K562 (cell line): ENCODE measurements around the gene GALR1. TPM values are rescaled to one million over a fixed set of nuclear protein-coding genes. Genes with fewer than 3 reads are reported as not detected.
A peak's percentile ranks its signal among the peaks of the same experiment; 100 is the strongest.

Source experiments
- ADNP ChIP-seq: fragments of 200-800 bp; sonication (Bioruptor generic); IDR thresholded peaks from 2 replicates; pipeline ENCODE4 v1.6.1; 2016; ENCODE audit warnings: missing genetic modification characterization, missing compliant biosample characterization
- CAMTA2 ChIP-seq: fragments of 250-450 bp; sonication (Bioruptor Pico); conservative IDR thresholded peaks from 2 replicates; pipeline ENCODE4 v1.5.1; 2022
- CBFA2T2 ChIP-seq: fragments of 450-650 bp; conservative IDR thresholded peaks from 2 replicates; pipeline ENCODE4 v1.6.1; 2017; ENCODE audit warnings: mild to moderate bottlenecking
- CREM ChIP-seq: IDR thresholded peaks from 2 replicates; pipeline ENCODE4 v1.6.1; 2014; ENCODE audit warnings: antibody characterized with exemption, low read depth
- DACH1 ChIP-seq: fragments of 450-650 bp; IDR thresholded peaks from 2 replicates; pipeline ENCODE4 v1.6.1; 2018; ENCODE audit not compliant: partially characterized antibody
- EP300 ChIP-seq: IDR thresholded peaks from 2 replicates; pipeline ENCODE4 v1.6.1; 2012; ENCODE audit warnings: low read length, improper control_type of control experiment
- HDAC3 ChIP-seq: fragments of 450-650 bp; IDR thresholded peaks from 2 replicates; pipeline ENCODE4 v1.6.1; 2018; ENCODE audit warnings: borderline replicate concordance, mild to moderate bottlenecking, moderate library complexity; ENCODE audit not compliant: partially characterized antibody
- HES1 ChIP-seq: fragments of 450-650 bp; IDR thresholded peaks from 2 replicates; pipeline ENCODE4 v1.6.1; 2016; ENCODE audit warnings: low read depth, mild to moderate bottlenecking, moderate library complexity
- JUN ChIP-seq, 2 experiments: sonication (generic) in 1 of 2; formaldehyde crosslinking in 1 of 2; IDR thresholded peaks; 2 replicates each; pipeline versions ENCODE4 v1.6.1 to v1.8.0; 2012 to 2022; ENCODE audit warnings: borderline replicate concordance in 2 of 2, mild to moderate bottlenecking in 2 of 2, improper control_type of control experiment in 1 of 2, low read depth in 1 of 2, low read length in 1 of 2, missing genetic modification reagents in 1 of 2
- JUND ChIP-seq, 2 experiments: IDR thresholded peaks; 2 replicates in 1 of 2; 3 replicates in 1 of 2; pipeline ENCODE4 v1.6.1; 2011; ENCODE audit warnings: borderline replicate concordance in 2 of 2, low read depth in 2 of 2, low read length in 2 of 2, improper control_type of control experiment in 1 of 2, missing biosample characterization in 1 of 2, missing genetic modification characterization in 1 of 2, missing genetic modification reagents in 1 of 2
- KDM1A ChIP-seq, 2 experiments: fragments of 450-650 bp; IDR thresholded peaks; 2 replicates each; pipeline ENCODE4 v1.6.1; 2016; ENCODE audit warnings: mild to moderate bottlenecking in 2 of 2
- KLF1 ChIP-seq: fragments of 450-650 bp; IDR thresholded peaks from 2 replicates; pipeline ENCODE4 v1.6.1; 2016; ENCODE audit warnings: missing genetic modification characterization, missing compliant biosample characterization
- LEF1 ChIP-seq: fragments of 450-650 bp; IDR thresholded peaks from 2 replicates; pipeline ENCODE4 v1.6.1; 2016; ENCODE audit warnings: mild to moderate bottlenecking
- NCOA1 ChIP-seq: fragments of 450-650 bp; IDR thresholded peaks from 2 replicates; pipeline ENCODE4 v1.6.1; 2016; ENCODE audit warnings: low read depth
- NCOR1 ChIP-seq: fragments of 450-650 bp; IDR thresholded peaks from 2 replicates; pipeline ENCODE4 v1.6.1; 2016; ENCODE audit warnings: mild to moderate bottlenecking, moderate library complexity
- RBM39 ChIP-seq: fragments of 200-400 bp; formaldehyde crosslinking; optimal IDR thresholded peaks from 2 replicates; pipeline ENCODE3; 2018; ENCODE audit warnings: low read depth, low read length
- RCOR1 ChIP-seq, 2 experiments: IDR thresholded peaks; 2 replicates each; pipeline ENCODE4 v1.6.1; 2012; ENCODE audit warnings: low read depth in 2 of 2, low read length in 2 of 2, borderline replicate concordance in 1 of 2, improper control_type of control experiment in 1 of 2
- RFX7 ChIP-seq: fragments of 250-450 bp; sonication (Bioruptor Pico); IDR thresholded peaks from 2 replicates; pipeline ENCODE4 v1.5.1; 2021; ENCODE audit warnings: mild to moderate bottlenecking
- SIX5 ChIP-seq, 2 experiments: IDR thresholded peaks; 2 replicates each; pipeline ENCODE4 v1.6.1; 2011; ENCODE audit warnings: low read length in 2 of 2, borderline replicate concordance in 1 of 2, low read depth in 1 of 2, mild to moderate bottlenecking in 1 of 2, moderate library complexity in 1 of 2; ENCODE audit not compliant: insufficient read depth in 1 of 2
- SMARCA4 ChIP-seq: fragments of 450-650 bp; IDR thresholded peaks from 2 replicates; pipeline ENCODE4 v1.6.1; 2016
- STAT5B ChIP-seq: fragments of 250-450 bp; sonication (Bioruptor Pico); IDR thresholded peaks from 2 replicates; pipeline ENCODE4 v1.8.0; 2021; ENCODE audit warnings: mild to moderate bottlenecking, inconsistent platforms
- TEAD4 ChIP-seq, 2 experiments: sonication (generic) in 1 of 2; formaldehyde crosslinking in 1 of 2; IDR thresholded peaks; 2 replicates each; pipeline versions ENCODE4 v1.6.1 to v1.8.0; 2012 to 2022; ENCODE audit warnings: borderline replicate concordance in 1 of 2, inconsistent platforms in 1 of 2, low read length in 1 of 2, mild to moderate bottlenecking in 1 of 2, missing genetic modification reagents in 1 of 2
- ZMIZ1 ChIP-seq, 2 experiments: fragments of 150-350 bp in 1 of 2; IDR thresholded peaks; 2 replicates each; pipeline ENCODE4 v1.6.1; 2012 to 2016; ENCODE audit warnings: low read depth in 2 of 2, low read length in 2 of 2, mild to moderate bottlenecking in 1 of 2, moderate library complexity in 1 of 2
- ZNF696 ChIP-seq: fragments of 250-450 bp; sonication (Bioruptor Pico); conservative IDR thresholded peaks from 2 replicates; pipeline ENCODE4 v1.4.0; 2020; ENCODE audit warnings: mild to moderate bottlenecking, moderate library complexity
- polyA plus RNA-seq, 8 experiments: library from polyadenylated mRNA; depleted of rRNA in 4 of 8; stranded (reverse) in 5 of 8; unstranded in 3 of 8; fragments of >200 nt; fragmentation: Nextera tagmentation in 2 of 8; fragmentation: Illumina TruSeq in 1 of 8; extraction: Ambion mirVana in 2 of 8; extraction: Trizol in 1 of 8; gene quantifications; 2 replicates each; pipeline versions ENCODE4 v1.2.1 to v1.2.3, GENCODE V29; 2011 to 2014; ENCODE audit warnings: inconsistent platforms in 1 of 8, missing spikeins in 1 of 8
- total RNA-seq, 7 experiments: library from RNA; depleted of rRNA in 6 of 7; stranded (reverse); fragments of >200 nt in 6 of 7; fragmentation: Illumina TruSeq in 2 of 7; extraction: Trizol in 2 of 7; gene quantifications; 2 replicates each; pipeline versions ENCODE4 v1.2.1 to v1.2.3, GENCODE V29; 2011 to 2021; ENCODE audit warnings: low replicate concordance in 1 of 7

Gene GALR1
- total and polyA plus RNA-seq, 9 of the 15 experiments (the other 6 are each of a cell fraction or from before 2014, with no cell fraction given), result not detected

GRCh38 chr18:77321823-77322805 lies 72.5 kb downstream of the GALR1 start (continued):
- TF ChIP-seq RFX7 (CRISPR knock-in tag), result no peak
- no peak for TF ChIP-seq STAT5B
- no peak for TF ChIP-seq CAMTA2
- TF ChIP-seq SMARCA4, result peak; percentile 85
- peak in 1 of 2 experiments; percentile 82; a peak in 2 of 4 replicates for TF ChIP-seq ZMIZ1 (IDR thresholded peaks at IDR 0.05; ENCODE audit: low read depth in 2 of 2, low read length in 2 of 2)
- TF ChIP-seq TEAD4 (IDR thresholded peaks at IDR 0.05; ENCODE audit: low read length), result peak; percentile 97
- TF ChIP-seq TEAD4 (CRISPR knock-in tag; IDR thresholded peaks at IDR 0.05; ENCODE audit: borderline replicate concordance), result no peak
- peak; percentile 51 for TF ChIP-seq HDAC3
- no peak for TF ChIP-seq ZNF696 (CRISPR knock-in tag)
- no peak for TF ChIP-seq RBM39
- TF ChIP-seq KLF1 (tag), result no peak
- peak; percentile 70; the same call in 1 of the 2 replicates for TF ChIP-seq NCOA1
- TF ChIP-seq KDM1A (IDR thresholded peaks at IDR 0.05), result peak; percentile 52 to 56; a peak in 2 of 4 replicates
- TF ChIP-seq HES1, result peak; percentile 79
- TF ChIP-seq EP300, result peak; percentile 83
- peak; percentile 54; the same call in 1 of the 2 replicates for TF ChIP-seq JUN (IDR thresholded peaks at IDR 0.05; ENCODE audit: borderline replicate concordance, low read depth, low read length)
- TF ChIP-seq JUN (CRISPR knock-in tag; IDR thresholded peaks at IDR 0.05; ENCODE audit: borderline replicate concordance), result no peak
- TF ChIP-seq JUND (IDR thresholded peaks at IDR 0.05; ENCODE audit: borderline replicate concordance, low read depth, low read length), result peak; percentile 83
- peak; percentile 93; the same call in 2 of the 3 replicates for TF ChIP-seq JUND (tag; IDR thresholded peaks at IDR 0.05; ENCODE audit: borderline replicate concordance, low read depth, low read length)
- TF ChIP-seq LEF1, result peak; percentile 58; the same call in 1 of the 2 replicates
- no peak for TF ChIP-seq SIX5 (IDR thresholded peaks at IDR 0.05; ENCODE audit: borderline replicate concordance in 1 of 2, insufficient read depth in 1 of 2, low read depth in 1 of 2, low read length in 2 of 2)
- TF ChIP-seq NCOR1, result peak; percentile 88
- TF ChIP-seq CREM, result peak; percentile 50
- peak in 1 of 2 experiments; percentile 30; a peak in 1 of 4 replicates for TF ChIP-seq RCOR1 (IDR thresholded peaks at IDR 0.05; ENCODE audit: borderline replicate concordance in 1 of 2, low read depth in 2 of 2, low read length in 2 of 2)
- peak; percentile 40 for TF ChIP-seq DACH1
- peak; percentile 96 for TF ChIP-seq CBFA2T2
- no peak for TF ChIP-seq ADNP (tag)
